Measurements from ENCODE around the gene RBM4. TPM values are rescaled to one million over a fixed set of nuclear protein-coding genes. Genes with fewer than 3 reads are reported as not detected.

RBM4 gene
- total and polyA plus RNA-seq, 2 of the 13 experiments (the other 11 are each of a cell fraction or from before 2014, with no cell fraction given), result 126 to 136 TPM

GRCh38 chr11:66592457-66593302 lies 45.8 kb upstream of the RBM4 start, which contains the start of the genes CCDC87 and CCS (continued):
- TF ChIP-seq CSRNP2 (CRISPR knock-in tag; conservative IDR thresholded peaks at IDR 0.05; ENCODE audit: low read depth) (no peak), CEBPB (IDR thresholded peaks at IDR 0.05; ENCODE audit: borderline replicate concordance, low read depth, low read length) (no peak), MYC (CRISPR knock-in tag; IDR thresholded peaks at IDR 0.05; ENCODE audit: borderline replicate concordance) (peak; percentile 89), SMARCC2 (IDR thresholded peaks at IDR 0.05) (0 out of 2 replicates have a peak, but pooled peaks have one; percentile 38), KLF9 (CRISPR knock-in tag; IDR thresholded peaks at IDR 0.05; ENCODE audit: low read depth) (peak; percentile 69; the same call in 1 of the 2 replicates), ZC3H4 (CRISPR knock-in tag; IDR thresholded peaks at IDR 0.05; ENCODE audit: borderline replicate concordance) (0 out of 2 replicates have a peak, but pooled peaks have one; percentile 68), ZFP1 (CRISPR knock-in tag; IDR thresholded peaks at IDR 0.05) (peak; percentile 35; the same call in 1 of the 2 replicates), ZNF138 (CRISPR knock-in tag; IDR thresholded peaks at IDR 0.05; ENCODE audit: low read depth) (peak; percentile 91; the same call in 1 of the 2 replicates), ELK4 (CRISPR knock-in tag; IDR thresholded peaks at IDR 0.05; ENCODE audit: borderline replicate concordance) (no peak), SIX1 (CRISPR knock-in tag; IDR thresholded peaks at IDR 0.05; ENCODE audit: borderline replicate concordance) (no peak), ZNF281 (CRISPR knock-in tag; IDR thresholded peaks at IDR 0.05; ENCODE audit: borderline replicate concordance) (peak; percentile 19; the same call in 1 of the 2 replicates), ZNF136 (CRISPR knock-in tag; IDR thresholded peaks at IDR 0.05; ENCODE audit: low read depth) (0 out of 2 replicates have a peak, but pooled peaks have one; percentile 0), RELA (CRISPR knock-in tag; IDR thresholded peaks at IDR 0.05) (0 out of 2 replicates have a peak, but pooled peaks have one; percentile 53), POGK (CRISPR knock-in tag; conservative IDR thresholded peaks at IDR 0.05) (peak; percentile 59; the same call in 1 of the 2 replicates), ZBTB2 (CRISPR knock-in tag; IDR thresholded peaks at IDR 0.05; ENCODE audit: low read depth) (peak; percentile 64; the same call in 1 of the 2 replicates), ZNF101 (CRISPR knock-in tag; IDR thresholded peaks at IDR 0.05; ENCODE audit: borderline replicate concordance, low read depth) (no peak)

Data from HepG2 (cell line).